Trophoblast cell (in vitro differentiated cells and primary cell): Measurements from ENCODE around the gene SLC6A11.

ENCODE experiments used
- DNase-seq, 2 donors: peaks; one replicate each; pipeline ENCODE4 v3.0.0-alpha.2; 2016
- H2AFZ ChIP-seq: 2 replicates; pipeline ENCODE4 v1.6.1; 2013; ENCODE audit warnings: low read length, moderate library complexity, mild to moderate bottlenecking; ENCODE audit not compliant: insufficient read depth, poor library complexity
- H2AK5ac ChIP-seq: 2 replicates; pipeline ENCODE4 v1.6.1; 2013; ENCODE audit warnings: mild to moderate bottlenecking, low read length
- H2BK120ac ChIP-seq: 2 replicates; pipeline ENCODE4 v1.6.1; 2013; ENCODE audit warnings: low read length, mild to moderate bottlenecking, moderate library complexity; ENCODE audit not compliant: insufficient read depth, poor library complexity
- H2BK12ac ChIP-seq: 2 replicates; pipeline ENCODE4 v1.6.1; 2013; ENCODE audit warnings: mild to moderate bottlenecking, low read length, moderate library complexity
- H2BK5ac ChIP-seq: 2 replicates; pipeline ENCODE4 v1.6.1; 2013; ENCODE audit warnings: low read length, low read depth, moderate library complexity, mild to moderate bottlenecking; ENCODE audit not compliant: poor library complexity
- H3K14ac ChIP-seq: 2 replicates; pipeline ENCODE4 v1.6.1; 2013; ENCODE audit warnings: mild to moderate bottlenecking, low read length
- H3K18ac ChIP-seq: 2 replicates; pipeline ENCODE4 v1.6.1; 2013; ENCODE audit warnings: mild to moderate bottlenecking, low read length
- H3K23ac ChIP-seq: 2 replicates; pipeline ENCODE4 v1.6.1; 2013; ENCODE audit warnings: low read length
- H3K27ac ChIP-seq: 2 replicates; pipeline ENCODE4 v1.5.1; 2013; ENCODE audit warnings: low read depth, mild to moderate bottlenecking, inconsistent platforms, low read length, moderate library complexity
- H3K27me3 ChIP-seq: 2 replicates; pipeline ENCODE4 v1.6.1; 2013; ENCODE audit warnings: inconsistent platforms, mild to moderate bottlenecking, low read length, moderate library complexity; ENCODE audit not compliant: insufficient read depth
- H3K36me3 ChIP-seq, 2 experiments: 1 replicate in 1 of 2; 2 replicates in 1 of 2; pipeline ENCODE4 v1.6.1; 2013; ENCODE audit warnings: low read length in 2 of 2, mild to moderate bottlenecking in 2 of 2, moderate library complexity in 1 of 2; ENCODE audit not compliant: insufficient read depth in 2 of 2, control insufficient read depth in 1 of 2
- H3K4ac ChIP-seq: 2 replicates; pipeline ENCODE4 v1.6.1; 2013; ENCODE audit warnings: low read depth, mild to moderate bottlenecking, low read length, moderate library complexity
- H3K4me1 ChIP-seq, 2 experiments: 1 replicate in 1 of 2; 2 replicates in 1 of 2; pipeline ENCODE4 v1.6.1; 2013; ENCODE audit warnings: low read length in 2 of 2, mild to moderate bottlenecking in 2 of 2, moderate library complexity in 1 of 2; ENCODE audit not compliant: insufficient read depth in 2 of 2, control insufficient read depth in 1 of 2
- H3K4me2 ChIP-seq: 2 replicates; pipeline ENCODE4 v1.6.1; 2013; ENCODE audit warnings: inconsistent platforms, mild to moderate bottlenecking, low read length, moderate library complexity
- H3K4me3 ChIP-seq: 2 replicates; pipeline ENCODE4 v1.5.1; 2013; ENCODE audit warnings: mild to moderate bottlenecking, low read depth, low read length, inconsistent platforms
- H3K79me1 ChIP-seq: one replicate; pipeline ENCODE4 v1.6.1; 2013; ENCODE audit warnings: low read length
- H3K79me2 ChIP-seq: 2 replicates; pipeline ENCODE4 v1.6.1; 2013; ENCODE audit warnings: low read length, mild to moderate bottlenecking; ENCODE audit not compliant: control insufficient read depth, insufficient read depth, poor library complexity
- H3K9ac ChIP-seq: 2 replicates; pipeline ENCODE4 v1.6.1; 2013; ENCODE audit warnings: mild to moderate bottlenecking, low read length
- H3K9me3 ChIP-seq: 2 replicates; pipeline ENCODE4 v1.6.1; 2013; ENCODE audit warnings: low read depth, mild to moderate bottlenecking, control low read depth, inconsistent platforms, low read length; ENCODE audit not compliant: insufficient read depth
- H4K12ac ChIP-seq: 2 replicates; pipeline ENCODE4 v1.6.1; 2013; ENCODE audit warnings: low read depth, mild to moderate bottlenecking, low read length, moderate library complexity
- H4K8ac ChIP-seq: 2 replicates; pipeline ENCODE4 v1.6.1; 2013; ENCODE audit warnings: low read depth, mild to moderate bottlenecking, low read length, moderate library complexity
- H4K91ac ChIP-seq: one replicate; pipeline ENCODE4 v1.6.1; 2013; ENCODE audit warnings: low read depth, mild to moderate bottlenecking, low read length, moderate library complexity
- WGBS: extraction: QIAGEN DNeasy Blood & Tissue Kit; methylation state at CpG from one replicate; pipeline ENCODE4 v1.1.7; 2013; ENCODE audit warnings: missing lambda C conversion rate; ENCODE audit not compliant: insufficient read length, insufficient coverage; ENCODE audit errors: extremely low coverage; 5-methylcytosine and 5-hydroxymethylcytosine counted together

The SLC6A11 gene

GRCh38 chr3:10814623-10815022, 1.4 kb upstream of the SLC6A11 start:
- no peak overlapping the region for H2BK5ac ChIP-seq
- no peak overlapping the region for H3K27ac ChIP-seq
- no peak overlapping the region for H4K12ac ChIP-seq
- no peaks in the 10 kb centered on the region for H3K36me3 ChIP-seq
- no peaks in the 10 kb centered on the region for H3K79me2 ChIP-seq
- H3K14ac ChIP-seq = no peak overlapping the region
- no peak overlapping the region for H4K8ac ChIP-seq
- no peak overlapping the region for H3K4ac ChIP-seq
- H3K18ac ChIP-seq = no peak overlapping the region
- no peak overlapping the region for H4K91ac ChIP-seq
- peaks cover 23% of the 10 kb centered on the region for H3K27me3 ChIP-seq
- H2AK5ac ChIP-seq = no peak overlapping the region
- no peak overlapping the region for H3K23ac ChIP-seq
- H3K9me3 ChIP-seq = peaks cover 4% of the 10 kb centered on the region
- H2BK12ac ChIP-seq = no peak overlapping the region
- DNase-seq = no peak
- H3K9ac ChIP-seq = no peak overlapping the region
- H2AFZ ChIP-seq = no peak overlapping the region
- H3K79me1 ChIP-seq = no peaks in the 10 kb centered on the region
- H3K4me1 ChIP-seq = peaks cover 0 to 9% of the 10 kb centered on the region in 2 experiments
- no peak overlapping the region for H3K4me2 ChIP-seq
- no peak overlapping the region for H2BK120ac ChIP-seq
- WGBS = no CpG with 5 or more reads among the region's 7 CpGs
- no peak overlapping the region for H3K4me3 ChIP-seq

GRCh38 chr3:10815487-10815886, 541 bp upstream of the SLC6A11 start:
- H3K79me1 ChIP-seq = no peaks in the 10 kb centered on the region
- no peak overlapping the region for H2BK12ac ChIP-seq
- peak in 1 of 2 donors; percentile 38 for DNase-seq
- H3K9ac ChIP-seq = no peak overlapping the region
- H3K4me1 ChIP-seq = peaks cover 0 to 9% of the 10 kb centered on the region in 2 experiments
- H2BK120ac ChIP-seq = no peak overlapping the region
- no CpG with 5 or more reads among the region's 10 CpGs for WGBS
- no peak overlapping the region for H2AFZ ChIP-seq
- no peak overlapping the region for H2BK5ac ChIP-seq
- no peak overlapping the region for H3K4me2 ChIP-seq
- H3K14ac ChIP-seq = no peak overlapping the region
- no peak overlapping the region for H3K27ac ChIP-seq
- peaks cover 4% of the 10 kb centered on the region for H3K9me3 ChIP-seq
- H3K79me2 ChIP-seq = no peaks in the 10 kb centered on the region
- H3K36me3 ChIP-seq = no peaks in the 10 kb centered on the region
- H2AK5ac ChIP-seq = no peak overlapping the region
- H3K23ac ChIP-seq = no peak overlapping the region
- peaks cover 23% of the 10 kb centered on the region for H3K27me3 ChIP-seq
- no peak overlapping the region for H4K8ac ChIP-seq
- H3K4ac ChIP-seq = no peak overlapping the region
- no peak overlapping the region for H3K18ac ChIP-seq
- H4K12ac ChIP-seq = no peak overlapping the region
- no peak overlapping the region for H4K91ac ChIP-seq
- H3K4me3 ChIP-seq = no peak overlapping the region

GRCh38 chr3:10816863-10817253, 830 bp downstream of the SLC6A11 start:
- Histone ChIP-seq H3K9ac (no peak overlapping the region), H2BK12ac (no peak overlapping the region), H3K4me2 (peak overlapping the region; percentile 78), H3K18ac (no peak overlapping the region), H3K27me3 (peaks cover 23% of the 10 kb centered on the region), H3K27ac (no peak overlapping the region), H2BK120ac (no peak overlapping the region), H2AK5ac (no peak overlapping the region), H3K4me3 (no peak overlapping the region), H3K79me2 (no peaks in the 10 kb centered on the region), H3K4ac (no peak overlapping the region), H4K8ac (no peak overlapping the region), H2AFZ (no peak overlapping the region), H3K79me1 (no peaks in the 10 kb centered on the region), H3K9me3 (peaks cover 4% of the 10 kb centered on the region), H3K4me1 (peaks cover 0 to 9% of the 10 kb centered on the region in 2 experiments), H3K36me3 (no peaks in the 10 kb centered on the region), H4K12ac (no peak overlapping the region), H3K23ac (no peak overlapping the region), H4K91ac (no peak overlapping the region), H3K14ac (no peak overlapping the region), H2BK5ac (no peak overlapping the region)
- DNase-seq = no peak
- no CpG with 5 or more reads among the region's 10 CpGs for WGBS

- H3K27ac ChIP-seq = no peak overlapping the region
- no peak overlapping the region for H2AK5ac ChIP-seq
- no peak overlapping the region for H4K8ac ChIP-seq
- H2BK5ac ChIP-seq = no peak overlapping the region
- no peaks in the 10 kb centered on the region for H3K79me2 ChIP-seq
- H2BK120ac ChIP-seq = no peak overlapping the region
- WGBS = no CpG with 5 or more reads among the region's 11 CpGs
- H3K36me3 ChIP-seq = no peaks in the 10 kb centered on the region
- H3K9ac ChIP-seq = no peak overlapping the region
- H2BK12ac ChIP-seq = no peak overlapping the region
- H2AFZ ChIP-seq = no peak overlapping the region
- H3K4me3 ChIP-seq = no peak overlapping the region
- H3K79me1 ChIP-seq = no peaks in the 10 kb centered on the region
- H3K14ac ChIP-seq = no peak overlapping the region
- no peak overlapping the region for H3K4ac ChIP-seq
- peaks cover 23% of the 10 kb centered on the region for H3K27me3 ChIP-seq
- peaks cover 4% of the 10 kb centered on the region for H3K9me3 ChIP-seq
- no peak overlapping the region for H4K12ac ChIP-seq
- H3K23ac ChIP-seq = no peak overlapping the region
- peaks cover 0 to 9% of the 10 kb centered on the region in 2 experiments for H3K4me1 ChIP-seq
- no peak overlapping the region for H3K18ac ChIP-seq
- H4K91ac ChIP-seq = no peak overlapping the region
- H3K4me2 ChIP-seq = no peak overlapping the region
- no peak for DNase-seq
These were observed 1.5 kb downstream of the SLC6A11 start for GRCh38 chr3:10817506-10817905.
